GM21381 (cell line): ENCODE data around the gene ARL15.
A peak's percentile ranks its signal among the peaks of the same experiment; 100 is the strongest.

Experiments used
- ATAC-seq: cut with Tn5 transposase; IDR thresholded peaks from one replicate; pipeline ENCODE4 v1.9.1; 2021; ENCODE audit warnings: mild to moderate bottlenecking, moderate library complexity; ENCODE audit not compliant: unreplicated experiment

Gene ARL15

GRCh38 chr5:54254482-54255198 is 55.7 kb downstream of the ARL15 start:
- ATAC-seq = no peak

GRCh38 chr5:54251981-54252380 is 58.4 kb downstream of the ARL15 start:
- ATAC-seq = no peak

- no peak for ATAC-seq
Observed at GRCh38 chr5:54249210-54250028, 61.0 kb downstream of the ARL15 start.

- ATAC-seq = no peak
Observed at GRCh38 chr5:54247226-54247625, 63.1 kb downstream of the ARL15 start.

- ATAC-seq = no peak
Observed at GRCh38 chr5:54243483-54244080, 66.8 kb downstream of the ARL15 start.

- ATAC-seq = no peak
Observed at GRCh38 chr5:54242297-54242696, 68.1 kb downstream of the ARL15 start.

- ATAC-seq = no peak
Observed at GRCh38 chr5:54234304-54234933, 76.0 kb downstream of the ARL15 start.

GRCh38 chr5:54230936-54231685 is 79.3 kb downstream of the ARL15 start:
- ATAC-seq = no peak

- ATAC-seq = peak; percentile 89
Observed at GRCh38 chr5:54229041-54229780, 81.2 kb downstream of the ARL15 start.

GRCh38 chr5:54227759-54228158 is 82.6 kb downstream of the ARL15 start:
- no peak for ATAC-seq

GRCh38 chr5:54227109-54227508 is 83.3 kb downstream of the ARL15 start:
- ATAC-seq = no peak

- no peak for ATAC-seq
Observed at GRCh38 chr5:54226215-54226614, 84.2 kb downstream of the ARL15 start.

- ATAC-seq = no peak
Observed at GRCh38 chr5:54224103-54224826, 86.1 kb downstream of the ARL15 start.

GRCh38 chr5:54222336-54222735 is 88.0 kb downstream of the ARL15 start:
- no peak for ATAC-seq

GRCh38 chr5:54221135-54221534 is 89.2 kb downstream of the ARL15 start:
- ATAC-seq = no peak

- no peak for ATAC-seq
Observed at GRCh38 chr5:54220230-54221040, 89.9 kb downstream of the ARL15 start.

- no peak for ATAC-seq
Observed at GRCh38 chr5:54217826-54218503, 92.4 kb downstream of the ARL15 start.

- no peak for ATAC-seq
Observed at GRCh38 chr5:54215233-54215736, 95.1 kb downstream of the ARL15 start.
